ENCODE data around the gene UNC5A.

Gene UNC5A

DNA sequence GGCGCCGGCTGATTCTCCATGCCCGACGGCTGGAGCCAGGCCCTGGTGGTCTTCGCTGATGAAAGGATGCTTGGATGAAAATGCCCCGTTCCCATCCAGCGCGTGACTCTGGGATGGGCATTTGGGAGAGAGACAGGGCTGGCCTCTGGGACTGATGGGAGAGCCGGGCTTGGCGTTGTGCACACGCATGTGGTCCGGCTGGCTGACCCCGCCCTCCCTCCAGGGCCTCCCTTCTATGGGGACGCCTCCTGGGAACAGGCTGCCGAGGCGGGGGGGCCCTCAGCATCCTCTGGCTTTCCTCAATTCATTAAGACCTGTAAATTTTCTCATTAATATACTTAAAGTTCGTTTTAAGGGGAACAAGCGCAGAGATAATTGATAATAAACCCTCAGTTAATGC, 36.8 kb downstream of the UNC5A start:
- DNase-seq = no peak

DNA sequence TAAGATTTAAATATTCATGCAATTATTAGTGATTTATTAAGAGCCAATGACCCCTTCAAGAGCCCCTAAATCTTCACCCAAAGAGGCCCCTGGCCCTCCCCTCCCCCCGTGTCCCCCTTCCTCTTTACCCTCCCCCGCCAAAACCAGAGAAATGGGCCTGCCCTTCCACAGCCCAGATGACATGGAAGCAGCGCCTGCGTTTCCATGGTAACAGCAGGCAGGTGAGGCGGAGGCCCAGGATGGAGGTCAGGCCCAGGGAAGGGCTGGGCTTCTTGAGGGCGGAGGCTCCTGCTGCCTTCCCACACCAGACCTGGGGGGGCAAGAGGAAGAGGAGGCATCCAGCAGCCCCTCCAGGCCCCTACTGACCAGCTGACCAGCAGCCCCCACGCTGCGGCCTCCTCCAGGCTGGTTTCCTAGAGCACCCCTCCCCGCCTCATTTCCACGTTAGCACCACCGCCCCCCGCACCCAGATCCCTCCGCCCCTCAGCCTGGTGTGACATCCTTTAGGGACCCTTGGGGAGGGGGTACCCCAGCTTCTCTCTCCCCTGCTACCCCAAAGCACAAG, 37.4 kb downstream of the UNC5A start:
- no peak for DNase-seq

DNA sequence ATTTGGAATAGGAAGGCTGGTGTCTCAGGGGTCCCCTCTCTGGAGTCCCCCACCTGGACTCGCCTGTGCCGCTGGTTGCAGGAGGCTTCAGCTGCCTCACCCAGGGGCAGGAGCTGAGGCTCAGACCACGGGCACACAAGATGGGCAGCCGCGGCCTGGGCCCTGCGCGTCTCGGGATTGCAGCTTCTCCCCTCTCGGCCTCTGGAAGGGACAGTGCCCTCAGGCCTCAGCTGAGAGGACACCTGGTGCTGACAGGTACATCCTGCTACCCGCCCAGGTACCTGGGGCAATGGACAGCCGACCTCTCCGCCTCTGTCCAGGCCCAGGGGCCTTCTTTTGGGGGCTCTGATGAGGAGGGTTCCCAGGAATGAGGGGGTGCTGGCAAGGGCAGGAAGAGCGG, 38.3 kb downstream of the UNC5A start:
- no peak for DNase-seq

DNA sequence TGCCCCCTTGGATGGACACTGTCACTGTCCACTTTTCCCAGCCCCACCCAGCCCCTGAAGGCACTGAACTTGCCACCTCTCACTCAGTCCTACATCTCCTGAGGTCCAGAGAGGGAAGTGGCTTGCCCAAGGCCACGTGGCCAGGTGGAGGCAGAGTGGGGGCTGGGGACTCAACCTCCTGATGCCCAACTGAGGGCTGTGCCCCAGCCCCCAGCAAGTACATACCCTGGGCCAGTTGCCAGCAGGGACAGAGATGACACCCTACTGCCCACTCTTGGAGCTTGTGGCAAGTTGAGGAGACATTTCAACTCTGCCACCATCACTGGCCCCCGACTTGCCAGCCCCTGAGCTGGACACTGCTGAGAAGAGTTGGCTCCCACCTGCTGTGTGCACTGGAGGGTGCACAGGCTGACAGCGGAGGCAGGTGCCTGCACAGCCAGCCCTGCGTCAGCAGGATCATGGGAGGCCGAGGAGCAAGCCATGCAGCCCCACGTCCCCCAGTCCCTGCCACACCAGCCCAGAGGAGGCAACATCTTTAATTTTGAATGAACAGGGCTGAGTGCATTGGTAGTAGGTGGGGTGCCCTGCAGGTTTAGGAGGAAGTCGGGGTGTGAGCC, 39.4 kb downstream of the UNC5A start:
- no peak for DNase-seq

DNA sequence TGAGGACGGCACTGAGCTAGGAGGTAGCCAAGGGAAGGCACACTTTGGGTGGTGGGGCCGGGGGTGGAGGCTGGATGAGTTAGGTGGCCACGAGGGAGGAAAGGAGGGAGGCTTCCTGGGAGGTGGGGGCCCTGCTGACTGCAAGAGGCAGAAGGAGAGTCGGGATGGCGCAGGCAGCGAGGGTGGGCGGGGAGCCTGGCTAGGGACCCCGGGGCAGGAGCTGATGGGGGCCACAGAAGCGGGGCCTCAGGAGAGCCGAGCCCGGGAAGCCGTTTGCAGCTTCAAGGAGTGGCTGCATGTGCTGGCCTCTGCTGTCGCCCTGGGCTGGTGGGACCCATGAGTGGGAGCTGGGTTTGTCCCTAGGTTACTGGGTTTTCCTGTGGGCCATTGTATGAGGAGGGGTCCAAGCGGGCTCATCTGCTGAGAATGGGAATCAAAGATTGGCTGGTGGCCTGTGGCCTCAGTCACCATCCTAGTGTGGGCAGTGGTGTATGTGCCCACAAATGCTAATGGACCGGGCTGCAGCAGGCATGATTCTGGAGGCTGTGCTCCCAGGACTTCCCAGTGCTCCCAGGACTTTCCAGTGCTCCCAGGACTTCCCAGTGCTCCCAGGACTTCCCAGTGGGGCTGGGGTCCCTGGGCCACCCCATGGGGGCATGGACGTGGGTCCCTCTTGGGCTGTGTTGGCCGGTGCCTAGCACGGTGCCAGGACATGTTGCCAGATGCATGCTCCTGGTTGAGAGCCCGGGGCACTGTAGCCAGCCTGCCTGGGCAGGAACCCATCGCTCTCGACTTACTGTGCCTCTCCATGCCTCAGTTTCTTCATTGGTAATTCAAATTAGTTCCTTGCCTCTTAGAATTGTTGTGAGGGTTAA, 40.2 kb downstream of the UNC5A start:
- no peak for DNase-seq

DNA sequence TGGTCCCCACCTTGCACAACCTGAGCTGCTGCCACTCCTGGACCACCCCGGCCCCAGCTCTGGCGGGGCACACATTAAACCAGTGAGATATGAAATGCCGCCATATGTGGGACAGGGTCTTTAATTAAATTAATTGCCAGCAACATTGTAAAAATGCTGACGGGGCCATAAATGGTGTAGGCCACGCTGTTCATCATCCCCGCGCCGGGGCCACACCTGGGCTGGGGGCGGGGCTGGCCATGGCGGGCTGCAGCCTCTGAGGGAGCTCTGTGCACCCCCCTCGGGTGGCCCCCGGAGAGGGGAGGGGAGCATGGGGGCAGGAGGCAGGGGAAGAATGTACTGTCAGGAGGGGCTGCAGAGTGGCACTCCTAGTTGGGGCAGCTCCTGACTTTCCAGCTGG, 41.0 kb downstream of the UNC5A start:
- DNase-seq = no peak

DNA sequence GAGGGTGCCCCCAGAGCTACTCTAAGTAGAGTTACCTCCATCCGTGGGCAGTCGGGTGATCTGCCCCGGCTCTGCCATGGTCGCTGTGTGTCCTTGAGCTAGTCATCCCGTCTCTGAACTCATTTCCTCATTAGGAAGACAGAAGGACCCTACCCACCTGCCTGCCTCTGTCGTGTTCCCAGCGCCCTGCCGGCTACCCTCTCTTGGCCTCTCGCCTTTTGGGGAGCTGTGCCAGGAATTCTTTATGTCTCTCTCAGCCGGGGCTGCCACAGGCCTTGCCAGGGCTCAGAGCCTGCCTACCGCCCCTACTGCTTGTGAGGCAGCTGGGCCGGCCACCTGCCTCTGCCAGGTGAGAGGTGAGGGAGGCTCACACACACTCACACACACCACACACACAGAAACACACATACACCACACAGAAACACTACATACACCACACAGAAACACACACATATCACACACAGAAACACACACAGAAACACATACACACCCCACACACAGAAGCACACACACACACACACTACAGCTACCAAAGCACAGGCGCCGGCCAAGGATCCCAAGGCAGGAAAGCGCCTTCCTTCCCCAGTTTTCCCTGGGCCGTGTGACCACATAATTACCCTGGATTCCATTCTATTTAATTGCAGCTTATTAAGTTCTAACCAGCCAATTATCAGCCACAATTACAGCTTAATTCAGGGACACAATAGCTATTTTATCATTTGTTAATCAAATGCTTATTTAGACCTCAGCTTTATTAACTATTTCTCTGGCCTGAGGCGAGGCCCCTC, 41.7 kb downstream of the UNC5A start:
- no peak for DNase-seq

DNA sequence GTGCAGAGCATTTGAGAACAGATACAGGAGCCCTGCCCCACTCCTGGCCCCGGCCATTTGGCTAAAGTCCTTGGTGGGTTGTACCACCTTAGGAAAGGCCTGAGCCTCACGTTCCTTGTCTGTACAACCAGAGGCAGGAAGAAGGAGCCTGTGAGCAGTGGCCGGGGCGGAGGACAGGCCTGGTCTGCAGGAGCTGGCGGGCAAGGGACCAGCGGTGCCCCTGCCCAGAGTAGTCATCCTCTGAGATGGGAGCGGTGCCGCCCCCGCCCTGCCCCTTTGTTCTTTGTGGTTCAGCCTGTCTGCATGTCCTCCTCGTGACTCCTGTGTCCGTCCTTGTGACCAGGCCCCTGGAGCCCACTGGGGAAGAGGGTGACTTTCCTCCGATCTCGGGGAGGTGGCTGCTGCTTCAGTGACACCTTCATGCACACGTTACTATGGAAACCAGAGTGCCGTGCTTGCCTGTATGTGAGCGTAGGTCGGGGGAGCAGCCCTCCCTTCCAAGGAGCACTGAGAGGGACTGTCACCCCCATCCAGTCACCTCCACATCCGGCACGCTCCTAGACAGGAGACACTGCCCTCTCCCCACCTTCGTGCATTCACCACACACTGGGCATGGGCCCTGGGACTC, 42.9 kb downstream of the UNC5A start:
- no peak for DNase-seq

DNA sequence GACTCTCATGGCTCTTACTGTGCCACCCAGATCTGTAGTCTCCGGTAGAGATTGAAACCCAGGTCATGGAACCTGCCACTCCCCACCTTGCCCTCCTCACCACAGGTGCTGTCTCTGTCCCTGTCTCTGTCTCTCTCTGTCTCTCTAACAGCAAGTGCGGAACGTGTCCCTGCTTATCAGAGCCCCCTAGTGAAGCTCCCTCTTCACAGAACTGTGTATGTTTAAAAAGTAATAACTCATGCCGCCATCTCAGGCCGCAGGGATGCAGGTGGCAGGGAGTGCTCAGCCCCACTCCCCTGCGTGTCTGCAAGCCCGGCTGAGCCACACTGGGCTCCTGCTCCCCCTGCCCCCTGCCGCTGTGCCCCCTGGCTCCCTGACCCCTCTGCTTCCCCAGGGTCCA, 43.8 kb downstream of the UNC5A start:
- DNase-seq = no peak

DNA sequence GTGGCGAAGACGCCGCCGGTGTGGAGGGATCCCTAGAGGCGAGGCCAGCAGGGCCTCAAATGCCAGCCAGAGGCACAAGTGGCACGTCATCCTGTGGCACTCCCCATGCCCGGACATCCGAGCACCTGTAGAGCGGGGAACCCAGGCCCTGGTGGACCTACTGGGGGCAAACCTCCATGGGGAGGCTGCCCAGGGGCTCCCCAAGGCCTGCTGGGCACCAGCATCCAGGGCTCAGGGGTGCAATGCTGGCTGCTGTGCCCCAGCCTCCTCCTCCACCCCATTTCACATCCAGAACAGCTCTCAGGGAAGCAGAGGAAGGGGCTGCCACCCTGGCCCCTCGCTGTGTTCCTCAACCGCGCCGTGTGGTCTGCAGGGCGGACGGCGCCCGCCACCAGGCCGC, 45.2 kb downstream of the UNC5A start:
- no peak for DNase-seq

DNA sequence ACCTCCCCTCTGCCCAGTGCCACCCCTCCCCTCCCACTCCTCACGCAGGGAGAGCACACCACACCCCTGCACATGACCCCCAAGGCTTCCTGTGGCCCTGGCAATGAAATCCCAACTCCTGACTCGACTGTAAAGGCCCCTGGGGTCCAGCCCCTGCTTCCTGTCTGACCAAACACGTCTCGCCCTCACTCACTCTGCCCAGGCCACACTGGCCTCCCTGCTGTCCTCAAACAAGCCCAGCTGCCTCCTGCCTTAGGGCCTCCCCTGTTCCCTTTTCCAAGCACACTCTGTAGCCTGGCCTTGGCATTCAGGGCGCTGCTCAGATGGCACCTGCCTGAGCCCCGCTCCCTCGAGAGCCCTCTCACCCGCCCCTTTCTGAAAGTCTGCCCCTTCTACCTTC, 46.4 kb downstream of the UNC5A start:
- DNase-seq = no peak

DNA sequence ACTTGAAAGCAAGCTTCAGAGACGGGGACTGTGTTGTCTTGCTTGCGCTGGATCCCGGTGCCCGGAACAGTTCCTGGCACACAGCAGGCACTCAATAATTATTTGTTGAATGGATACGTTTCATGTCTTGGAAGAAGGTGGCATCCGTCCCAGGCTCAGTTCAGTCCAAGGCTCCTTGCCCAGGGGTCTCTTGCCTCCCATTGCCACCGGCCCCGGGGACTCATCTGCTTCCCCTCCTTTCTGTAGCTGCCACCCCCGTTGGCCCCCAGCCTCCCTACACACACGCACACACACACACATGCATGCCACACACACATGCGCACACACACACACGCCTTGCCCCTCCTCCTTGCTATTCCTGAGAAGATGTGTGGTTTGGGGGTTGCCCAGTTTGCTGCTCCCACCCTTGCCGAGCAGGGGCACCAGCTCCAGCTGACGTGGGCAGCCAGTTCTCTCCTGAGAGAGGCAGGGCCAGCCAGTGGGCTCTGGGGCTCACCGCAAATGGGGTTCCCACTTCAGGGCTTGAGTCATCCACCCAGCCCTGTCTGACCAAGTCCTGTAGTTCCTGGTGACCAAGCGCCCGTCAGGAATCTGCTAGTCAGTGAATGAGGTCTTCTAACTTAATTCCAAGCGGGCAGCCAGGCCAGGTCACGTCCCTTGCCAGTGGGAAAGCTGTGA, 47.0 kb downstream of the UNC5A start:
- no peak for DNase-seq

DNA sequence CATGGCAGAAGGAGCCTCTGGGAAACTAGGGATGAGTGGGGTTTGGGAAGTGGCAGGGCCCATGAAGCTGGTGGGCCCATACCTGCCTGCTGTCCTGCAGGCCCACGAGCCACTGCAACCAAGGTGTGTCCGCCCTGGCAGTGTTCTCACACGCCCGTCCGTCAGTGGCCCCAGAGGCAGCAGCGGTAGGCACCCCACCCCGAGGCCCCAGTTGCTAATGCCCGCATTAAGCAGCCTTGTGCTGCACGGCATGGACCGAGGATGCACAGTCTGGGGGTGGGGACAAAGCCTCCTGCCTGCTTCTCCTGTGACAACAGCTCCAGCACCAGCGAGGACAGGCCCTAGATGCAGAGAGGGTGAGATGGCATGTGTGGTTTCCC, 47.5 kb downstream of the UNC5A start:
- DNase-seq = no peak

DNA sequence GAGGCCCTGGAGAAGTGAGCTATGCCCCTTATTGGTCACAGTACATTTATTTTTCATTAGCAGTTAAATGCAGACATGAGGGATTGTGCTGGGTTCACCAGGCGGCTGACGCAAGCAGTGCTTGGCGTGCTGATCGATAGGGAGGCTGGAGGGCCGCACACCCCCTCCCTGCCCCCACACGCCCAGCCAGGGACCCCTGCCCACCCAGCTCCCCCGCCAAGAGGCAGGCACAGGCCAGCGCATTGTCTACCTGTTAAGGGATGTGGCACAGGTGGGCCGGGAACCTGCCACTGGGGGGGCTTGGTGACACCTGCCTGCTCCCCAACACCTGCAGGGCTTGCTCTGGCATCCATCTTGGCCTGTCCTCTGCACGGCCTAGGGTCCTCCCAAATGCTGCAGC, 49.6 kb downstream of the UNC5A start:
- DNase-seq = no peak

DNA sequence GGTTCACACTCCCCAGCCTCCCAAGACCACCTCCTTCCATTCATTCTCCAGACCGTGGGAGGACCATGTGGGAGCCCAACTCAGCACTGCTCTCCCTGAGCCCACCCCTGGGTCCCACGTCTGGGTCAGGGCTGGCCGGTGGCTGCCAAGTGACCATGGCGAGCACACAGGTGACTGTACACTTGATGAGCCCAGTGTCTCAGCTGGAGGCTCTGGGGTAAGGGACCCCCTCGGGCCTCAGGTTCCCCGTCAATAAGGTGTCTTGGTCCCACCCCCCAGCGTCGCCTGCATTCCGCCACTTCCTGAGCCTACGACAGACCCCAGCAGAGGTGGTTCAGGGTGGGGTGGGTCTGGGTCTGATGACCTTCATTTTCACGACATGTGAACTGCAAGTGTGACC, 50.0 kb downstream of the UNC5A start:
- DNase-seq = no peak

DNA sequence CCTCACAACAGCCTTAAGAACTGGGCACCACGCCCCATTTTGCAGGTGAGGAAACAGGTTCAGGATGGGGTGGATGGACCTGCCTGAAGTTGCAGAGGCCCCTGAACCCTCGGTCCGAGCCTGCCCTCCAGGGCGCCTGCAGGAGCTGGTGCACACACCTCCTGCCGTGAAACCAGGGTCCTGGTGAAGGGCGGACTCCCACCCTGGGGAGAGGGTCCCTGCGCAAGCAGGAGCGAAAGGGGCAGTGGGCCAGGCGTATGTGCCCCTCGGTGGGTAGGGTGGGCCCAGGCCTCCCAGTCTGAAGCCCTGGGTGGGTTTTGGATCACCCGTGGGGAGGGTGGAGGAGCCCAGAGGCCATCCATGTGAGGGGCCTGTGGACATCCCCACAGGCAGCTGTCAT, 50.9 kb downstream of the UNC5A start:
- no peak for DNase-seq

DNA sequence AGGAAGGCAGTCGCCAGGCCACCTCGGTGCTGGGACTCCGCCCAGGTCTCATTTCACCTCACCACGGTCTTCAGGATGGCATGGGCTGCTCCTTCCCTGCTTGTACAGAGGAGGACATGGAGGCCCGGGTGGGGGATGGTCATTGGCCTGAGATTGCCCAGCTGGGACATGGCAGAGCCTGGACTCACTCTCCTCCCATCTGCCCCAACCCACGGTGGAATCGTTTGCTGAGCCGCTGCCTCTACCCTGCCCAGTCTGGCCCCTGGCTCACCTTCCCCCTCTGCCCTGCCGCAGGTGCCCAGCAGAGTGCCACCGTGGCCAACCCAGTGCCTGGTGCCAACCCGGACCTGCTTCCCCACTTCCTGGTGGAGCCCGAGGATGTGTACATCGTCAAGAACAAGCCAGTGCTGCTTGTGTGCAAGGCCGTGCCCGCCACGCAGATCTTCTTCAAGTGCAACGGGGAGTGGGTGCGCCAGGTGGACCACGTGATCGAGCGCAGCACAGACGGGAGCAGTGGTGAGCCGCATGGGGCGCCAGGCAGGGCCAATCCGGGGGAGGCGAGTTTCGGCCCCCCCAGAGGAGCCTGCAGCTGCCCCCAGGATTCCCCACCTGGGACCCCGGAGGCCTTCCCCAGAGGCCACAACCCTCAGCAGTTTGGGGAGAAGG, 52.1 kb downstream of the UNC5A start:
- DNase-seq = no peak

DNA sequence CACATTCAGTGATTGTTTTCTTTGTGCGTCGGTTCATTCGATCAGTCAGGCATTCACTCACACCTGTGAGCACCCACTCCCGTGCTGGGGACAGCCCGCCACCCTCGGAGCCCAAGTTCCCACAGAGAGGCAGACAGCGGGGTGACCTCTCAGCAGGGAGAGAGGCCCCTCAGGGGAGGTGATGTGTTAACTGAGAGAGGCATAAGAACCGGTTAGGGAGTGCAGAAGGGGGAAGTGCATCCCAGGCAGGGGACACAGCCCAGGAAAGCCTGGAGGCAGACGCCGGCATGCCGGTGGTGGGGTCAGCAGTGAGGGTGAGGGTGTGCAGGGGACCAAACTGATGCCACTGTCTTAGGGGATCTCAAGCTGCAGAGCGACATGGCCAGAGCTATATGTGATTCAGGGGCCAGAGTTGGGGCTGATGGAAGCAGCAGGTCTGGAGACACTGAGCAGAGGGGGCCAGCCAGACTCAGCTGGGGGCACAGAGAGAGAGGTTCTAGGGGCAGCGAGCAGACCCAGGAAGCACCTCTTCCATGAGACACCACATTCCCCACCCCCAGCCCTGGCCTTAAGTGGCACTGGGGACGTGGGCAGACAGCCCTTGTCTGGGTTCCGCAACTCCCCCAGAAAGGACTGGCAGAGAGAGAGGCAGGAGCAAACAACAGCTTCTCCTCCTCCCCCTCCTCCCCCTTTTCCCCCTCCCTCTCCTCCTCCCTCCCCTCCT, 52.8 kb downstream of the UNC5A start:
- no peak for DNase-seq

DNA sequence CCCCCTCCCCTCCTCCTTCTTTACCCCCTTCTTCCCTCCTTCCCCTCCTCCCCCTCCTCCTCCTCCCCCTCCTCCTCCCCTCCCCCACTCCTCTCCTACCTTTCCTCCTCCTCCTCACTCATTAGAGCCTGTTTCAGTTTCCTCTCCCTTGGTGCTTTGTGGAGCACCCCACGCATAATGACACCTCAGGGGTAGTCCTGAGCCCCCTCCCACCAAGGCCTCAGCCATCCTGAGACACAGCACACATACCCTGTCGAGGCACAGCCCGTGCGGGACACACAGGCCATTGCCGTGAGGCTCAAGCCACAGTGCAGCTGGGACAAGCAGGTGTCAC, 53.4 kb downstream of the UNC5A start:
- no peak for DNase-seq

DNA sequence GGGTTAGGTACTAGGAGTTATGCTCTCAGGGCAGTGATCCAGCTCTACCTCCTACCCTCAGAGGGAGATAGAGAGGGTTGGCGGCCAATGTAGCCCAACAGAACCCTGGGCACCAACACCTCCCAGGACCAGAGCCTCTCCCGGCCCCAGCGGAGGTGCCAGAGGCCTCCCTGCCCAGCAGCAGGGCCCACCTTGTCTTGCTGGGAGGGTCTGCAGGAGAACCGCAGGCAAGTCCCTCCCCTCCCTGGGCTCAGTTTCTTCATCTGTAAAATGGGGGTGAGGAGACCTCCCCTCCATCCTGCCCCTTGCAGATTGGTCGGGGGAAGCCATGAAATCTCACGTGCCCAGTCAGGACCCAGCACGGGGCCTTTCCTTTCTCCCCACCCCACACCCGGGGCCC, 54.4 kb downstream of the UNC5A start:
- DNase-seq = no peak

DNA sequence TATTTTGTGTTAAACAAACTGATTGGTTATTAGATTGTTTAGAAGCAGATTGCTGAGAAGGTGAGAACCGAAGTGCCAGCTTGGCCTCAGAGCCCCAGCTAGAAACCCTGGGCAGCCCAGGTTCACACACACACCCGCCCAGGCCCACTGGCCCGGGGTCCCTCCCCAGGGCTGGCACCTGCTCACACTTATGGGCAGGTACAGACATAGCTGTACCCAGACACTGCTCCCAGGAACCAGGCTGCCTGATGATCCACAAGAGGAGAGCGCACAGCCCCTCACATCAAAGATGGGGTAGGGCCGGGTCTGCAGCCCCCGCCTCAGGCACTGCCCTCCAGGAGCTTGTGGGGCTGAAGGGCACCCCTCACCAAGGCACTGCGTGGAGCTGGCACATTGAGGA, 55.6 kb downstream of the UNC5A start:
- no peak for DNase-seq

All from SIG-M5 (cell line).